Activated naive CD4-positive, alpha-beta T cell (primary cell): ENCODE results near the gene PRKCH.
A peak's percentile ranks its signal among the peaks of the same experiment; 100 is the strongest.

Source experiments
- DNase-seq, 4 experiments: peaks; one replicate each; lab custom pipeline; 2025; lab: John Stamatoyannopoulos, UW

The PRKCH gene

GRCh38 chr14:61491876-61492434, 170.6 kb downstream of the PRKCH start:
- no peak for DNase-seq

- DNase-seq = no peak
These were observed 171.1 kb downstream of the PRKCH start for GRCh38 chr14:61492474-61492873.

DNA sequence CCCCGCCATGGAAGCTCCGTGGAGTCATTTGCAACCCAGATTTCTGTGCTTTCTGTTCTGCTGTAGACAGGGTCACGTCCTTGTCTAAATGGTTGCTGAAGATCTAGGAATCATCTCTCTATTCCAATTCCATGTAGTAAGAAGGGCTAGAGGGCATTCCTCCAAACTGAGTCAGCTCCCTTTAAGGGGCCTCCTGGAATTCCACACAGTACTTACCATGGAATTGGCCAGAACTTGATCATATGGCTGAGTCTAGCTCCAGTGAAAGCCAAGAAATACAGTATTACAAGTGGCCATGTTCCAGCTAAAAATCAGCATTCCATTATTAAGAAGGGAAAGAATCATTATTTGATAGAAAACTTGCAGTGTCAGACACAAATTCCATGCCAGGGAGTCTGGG, 171.9 kb downstream of the PRKCH start:
- DNase-seq = no peak

- no peak for DNase-seq
These were observed 172.6 kb downstream of the PRKCH start for GRCh38 chr14:61494018-61494417.

- DNase-seq = no peak
These were observed 174.4 kb downstream of the PRKCH start for GRCh38 chr14:61495809-61496208.

DNA sequence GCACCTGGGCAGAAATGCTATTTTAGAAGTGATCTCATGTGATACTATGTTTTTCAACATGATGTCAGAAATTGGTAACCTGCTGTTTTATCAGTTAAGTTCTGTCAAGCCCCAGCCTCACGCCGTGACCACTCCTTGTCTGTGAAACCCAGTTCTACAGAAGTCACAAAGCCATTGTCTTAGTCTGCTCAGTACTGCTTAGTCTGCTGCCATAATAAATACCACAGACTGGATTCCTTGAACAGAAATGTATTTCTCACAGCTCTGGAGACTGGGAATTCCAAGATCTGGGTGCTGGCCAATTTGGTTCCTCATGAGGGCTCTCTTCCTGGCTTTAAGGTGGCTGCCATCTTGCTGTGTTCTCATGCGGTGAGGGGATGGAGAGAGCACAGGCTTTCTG, 176.9 kb downstream of the PRKCH start:
- DNase-seq = no peak

GRCh38 chr14:61498811-61499210, 177.4 kb downstream of the PRKCH start:
- no peak for DNase-seq

GRCh38 chr14:61499991-61500390, 178.6 kb downstream of the PRKCH start:
- DNase-seq = no peak

- DNase-seq = no peak
These were observed 180.5 kb downstream of the PRKCH start for GRCh38 chr14:61501714-61502458.

DNA sequence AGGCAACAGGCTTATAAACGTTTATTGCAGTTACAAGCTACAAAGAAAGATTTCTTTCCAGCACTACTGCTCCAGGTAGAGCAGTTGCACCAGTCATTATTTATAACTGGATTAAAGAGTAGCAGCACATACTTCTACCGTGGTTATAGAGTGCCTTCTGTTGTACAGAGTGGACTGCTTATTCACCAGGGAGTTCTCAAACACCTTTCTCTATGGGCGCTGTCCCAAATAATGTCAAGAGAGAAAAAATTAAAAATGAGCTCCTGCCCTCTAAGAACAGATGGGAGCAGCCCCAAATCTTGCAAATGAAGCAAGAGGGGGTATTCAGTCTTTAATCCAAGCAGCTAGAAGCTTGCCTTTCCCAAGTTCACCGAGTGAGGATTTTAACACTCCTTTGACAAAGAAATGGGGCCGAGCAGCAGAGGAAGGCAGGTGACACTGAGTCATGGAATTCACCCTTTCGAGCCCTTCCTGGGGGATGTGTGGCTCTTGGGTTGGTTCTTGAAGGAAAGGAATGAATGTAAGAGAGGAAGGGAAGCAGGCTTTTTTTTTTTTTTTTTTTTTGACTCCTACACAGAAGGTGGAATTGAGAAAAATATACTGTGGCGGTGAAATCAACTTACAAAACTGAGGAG, 181.2 kb downstream of the PRKCH start:
- no peak for DNase-seq

DNA sequence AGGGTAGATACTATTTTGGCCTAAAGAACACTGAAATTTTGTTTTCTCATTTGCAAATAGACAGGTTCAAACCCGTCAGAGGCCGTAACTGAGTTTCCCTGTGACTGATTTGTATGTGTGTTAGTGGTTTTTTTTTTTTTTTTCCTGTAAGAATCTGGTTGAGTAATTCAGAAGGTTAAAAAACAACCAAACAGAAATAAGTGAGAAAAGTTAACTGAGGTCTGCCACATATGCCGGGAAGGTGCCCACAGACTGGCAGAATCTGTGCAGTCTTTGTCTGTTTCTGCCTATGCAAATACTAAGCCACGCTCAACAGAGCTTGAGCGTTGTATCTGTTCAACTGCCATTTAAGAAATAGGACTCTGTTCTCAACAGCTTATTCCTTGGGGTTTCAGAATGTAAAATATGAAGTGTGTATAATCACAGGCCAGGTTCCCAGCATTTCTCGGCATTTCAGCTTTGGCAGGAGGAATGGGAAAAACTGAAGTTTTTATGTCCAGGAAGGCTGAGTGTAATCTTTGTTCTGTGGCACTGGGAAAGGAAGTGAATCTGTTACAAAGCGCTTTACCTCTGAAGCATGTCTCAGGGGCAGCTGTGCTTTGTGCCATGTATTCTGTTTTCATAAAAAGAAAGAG, 181.9 kb downstream of the PRKCH start:
- DNase-seq = peak in 2 of 4 experiments; percentile 32 to 48

GRCh38 chr14:61504901-61505300, 183.5 kb downstream of the PRKCH start:
- DNase-seq = no peak

DNA sequence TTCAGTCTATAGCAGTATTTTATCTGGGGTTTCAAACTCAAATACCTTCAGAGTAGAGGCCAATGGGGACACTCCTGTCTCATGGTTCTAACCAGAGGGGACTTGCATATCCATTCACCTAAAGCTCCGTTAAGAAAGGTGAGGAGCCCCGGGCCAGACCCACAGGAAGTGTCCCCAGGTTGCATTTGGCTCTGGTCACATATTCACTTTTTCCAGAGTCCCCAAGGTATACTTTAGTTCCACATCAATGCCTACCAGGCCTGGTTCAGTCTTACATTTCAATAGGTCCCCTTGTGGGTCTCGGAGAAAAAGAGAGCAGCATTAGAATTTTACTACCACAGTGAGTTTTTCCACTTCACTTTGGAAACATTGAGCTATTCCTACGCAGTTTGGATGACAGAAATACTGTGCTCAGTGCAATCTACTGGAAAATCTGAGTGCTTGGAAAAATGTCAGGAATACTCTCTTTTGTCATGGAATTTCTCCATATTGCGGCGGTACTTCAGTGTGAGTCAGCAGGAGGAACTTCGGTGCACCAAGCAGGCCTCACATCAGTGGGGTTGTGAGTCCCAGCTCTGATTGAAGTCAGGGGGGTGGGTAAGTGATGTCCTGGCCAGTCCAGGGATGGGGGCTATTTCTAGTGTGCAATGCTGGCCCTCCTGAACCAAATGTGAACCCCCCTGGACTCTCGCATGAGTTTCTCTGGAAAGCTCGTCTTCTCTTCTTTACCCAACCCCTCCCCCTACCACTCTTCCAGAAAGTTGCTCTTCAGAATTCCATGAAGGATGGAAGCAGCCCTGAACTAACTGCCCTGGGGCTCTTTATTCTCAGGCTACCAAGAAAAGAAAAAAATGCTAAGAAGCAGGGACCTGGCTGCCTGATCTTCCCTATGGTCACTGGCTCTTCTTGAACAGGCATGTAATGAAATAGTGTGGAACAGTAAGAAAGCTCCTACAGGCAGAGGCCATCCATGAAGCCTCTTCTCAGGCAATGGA, 184.7 kb downstream of the PRKCH start:
- DNase-seq = no peak

DNA sequence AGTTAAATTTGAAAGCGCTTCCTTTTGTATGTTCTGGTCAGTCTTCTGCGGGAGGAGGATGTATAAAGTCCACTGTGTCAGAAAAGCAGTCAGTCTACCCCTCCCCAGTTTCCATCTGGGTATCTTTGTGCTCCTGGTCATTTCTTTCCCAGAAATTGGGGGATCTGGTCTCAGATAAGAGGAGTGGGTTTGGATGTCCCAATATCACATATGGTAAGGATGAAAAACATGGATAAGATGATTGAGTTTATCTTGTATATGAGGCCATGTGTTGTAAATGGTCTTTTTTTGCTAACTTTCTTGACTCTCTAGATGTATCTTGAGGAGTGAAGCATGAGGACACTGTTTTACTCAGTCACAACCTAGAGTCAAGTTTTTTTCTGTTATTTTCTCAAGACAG, 187.1 kb downstream of the PRKCH start:
- no peak for DNase-seq

GRCh38 chr14:61510736-61511557, 189.6 kb downstream of the PRKCH start:
- DNase-seq = no peak

DNA sequence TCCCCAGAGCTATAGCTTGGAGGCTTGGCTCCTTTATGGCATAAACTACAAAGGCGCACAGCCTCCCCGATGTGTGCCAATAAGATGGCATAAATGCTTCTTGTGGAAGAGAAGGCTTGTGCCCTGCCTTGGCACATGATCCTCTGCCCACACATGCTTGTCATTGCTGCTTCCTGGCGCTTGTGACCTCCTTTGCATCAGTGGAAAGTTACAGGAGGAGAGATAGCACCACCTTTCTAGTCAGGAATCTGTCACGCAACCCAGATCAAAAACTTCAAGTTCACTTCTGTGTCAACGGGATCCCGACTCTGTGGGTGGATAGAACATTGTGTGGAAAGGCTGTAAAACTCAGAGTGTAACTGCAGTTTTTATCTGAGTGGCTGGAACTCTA, 190.2 kb downstream of the PRKCH start:
- DNase-seq = peak in 2 of 4 experiments; percentile 6 to 24

- DNase-seq = no peak
These were observed 190.9 kb downstream of the PRKCH start for GRCh38 chr14:61512026-61512834.

GRCh38 chr14:61513986-61514830, 192.8 kb downstream of the PRKCH start:
- no peak for DNase-seq

GRCh38 chr14:61514927-61515326, 193.5 kb downstream of the PRKCH start:
- no peak for DNase-seq
